Kidney (tissue), 14 donors: Measurements from ENCODE around the gene MAST2. TPM values are rescaled to one million over a fixed set of nuclear protein-coding genes. Genes with fewer than 3 reads are reported as not detected.

Experiments
- DNase-seq, 5 donors: peaks; one replicate each; pipeline ENCODE4 v3.0.0-alpha.2; 2013 to 2020
- FAIRE-seq: peaks from 2 replicates; lab custom pipeline; 2012; peaks lifted over from hg19 to GRCh38; lab: Jason Lieb, UNC
- H3K27ac ChIP-seq, 2 donors: one replicate each; pipeline ENCODE4 v1.7.0; 2013; ENCODE audit warnings: low read depth in 2 of 2, low read length in 2 of 2, inconsistent platforms in 1 of 2
- H3K27me3 ChIP-seq: one replicate; pipeline ENCODE4 v1.7.1; 2013; ENCODE audit warnings: low read length, inconsistent platforms; ENCODE audit not compliant: control insufficient read depth, insufficient read depth
- H3K36me3 ChIP-seq, 3 donors: one replicate each; pipeline versions ENCODE4 v1.7.0 to v1.7.1; 2013; ENCODE audit warnings: low read length in 3 of 3, control low read depth in 1 of 3, inconsistent platforms in 1 of 3; ENCODE audit not compliant: insufficient read depth in 3 of 3, control insufficient read depth in 2 of 3
- H3K4me1 ChIP-seq, 3 donors: one replicate each; pipeline versions ENCODE4 v1.7.0 to v1.7.1; 2013; ENCODE audit warnings: low read length in 3 of 3, inconsistent platforms in 1 of 3, low read depth in 1 of 3; ENCODE audit not compliant: control insufficient read depth in 2 of 3, insufficient read depth in 2 of 3
- H3K4me3 ChIP-seq, 3 donors: one replicate each; pipeline versions ENCODE4 v1.7.0 to v1.8.1; 2013; ENCODE audit warnings: low read length in 3 of 3, control low read depth in 1 of 3, inconsistent platforms in 1 of 3
- H3K9ac ChIP-seq, 3 donors: one replicate each; pipeline versions ENCODE4 v1.7.0 to v1.7.1; 2013; ENCODE audit warnings: low read length in 3 of 3, control low read depth in 1 of 3, inconsistent platforms in 1 of 3
- H3K9me3 ChIP-seq, 3 donors: one replicate each; pipeline versions ENCODE4 v1.7.0 to v1.7.1; 2013; ENCODE audit warnings: low read length in 3 of 3, control low read depth in 1 of 3, inconsistent platforms in 1 of 3; ENCODE audit not compliant: control insufficient read depth in 2 of 3, insufficient read depth in 1 of 3
- intact Hi-C: fragments of 100-400 bp; cut with DNase I; formaldehyde crosslinking; loops from one replicate; pipeline ENCODE4 v1.11.1; 2022
- polyA plus RNA-seq: library from polyadenylated mRNA; stranded (reverse); fragments of 350-450 nt; fragmentation: Illumina TruSeq; extraction: RNeasy Lipid Tissue Mini Kit (QIAGEN cat#74804); gene quantifications from one replicate; pipeline ENCODE4 v1.2.3, GENCODE V29; 2014; ENCODE audit warnings: low read depth, low replicate concordance; ENCODE audit not compliant: insufficient read depth
- total RNA-seq: library from RNA; stranded (reverse); fragmentation: NEBNext Ultra II Directional; extraction: Animal tissue kit (Norgen Biotek cat#: 25700); gene quantifications from one replicate; pipeline ENCODE4 v1.2.1, GENCODE V29; 2021
- TF ChIP-seq, protein P1 (sequence below): IDR thresholded peaks from 3 replicates; pipeline ENCODE4 v1.5.1; 2012; ENCODE audit warnings: mild to moderate bottlenecking, moderate library complexity, borderline replicate concordance; ENCODE audit not compliant: insufficient read depth; ENCODE audit errors: extremely low read depth
- donor health status: control.
- donor health status: control.
- donor health status: control.
- donor health status: control.
- donor health status: control.
- donor health status: DM: yes; HTN: yes; CAD: no.
- donor health status: Normal renal cell carcinoma (clear cell type).

Gene MAST2
- total and polyA plus RNA-seq, 2 donors from 2014 or later: 7.6 to 17.9 TPM

DNA sequence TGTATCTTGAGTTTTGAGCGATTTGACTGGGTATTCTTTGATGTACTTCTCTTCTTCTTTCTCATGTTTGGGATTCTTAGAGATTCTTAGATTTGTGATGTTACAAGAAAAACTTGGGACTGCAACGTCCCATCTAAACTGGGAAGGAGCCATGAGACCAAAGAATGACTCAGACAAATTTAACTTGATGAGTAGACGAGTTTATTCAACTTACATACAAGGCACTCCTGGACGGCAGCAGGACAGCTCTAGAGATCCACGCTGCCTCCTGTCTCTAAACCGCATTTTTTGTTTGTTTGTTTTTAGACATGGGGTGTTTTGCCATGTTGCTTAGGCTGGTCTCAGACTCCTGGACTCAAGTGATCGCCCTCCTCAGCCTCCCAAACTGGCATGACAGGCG, 191.9 kb downstream of the MAST2 start:
- Histone ChIP-seq H3K9me3 (no peaks in the 10 kb centered on the region), H3K4me3 (no peak overlapping the region), H3K27me3 (no peaks in the 10 kb centered on the region), H3K4me1 (no peaks in the 10 kb centered on the region), H3K36me3 (no peaks in the 10 kb centered on the region), H3K27ac (no peak overlapping the region), H3K9ac (no peak overlapping the region)
- FAIRE-seq (no peak), DNase-seq (no peak)
- intact Hi-C loops: no loop called here
- TF ChIP-seq, protein P1, sequence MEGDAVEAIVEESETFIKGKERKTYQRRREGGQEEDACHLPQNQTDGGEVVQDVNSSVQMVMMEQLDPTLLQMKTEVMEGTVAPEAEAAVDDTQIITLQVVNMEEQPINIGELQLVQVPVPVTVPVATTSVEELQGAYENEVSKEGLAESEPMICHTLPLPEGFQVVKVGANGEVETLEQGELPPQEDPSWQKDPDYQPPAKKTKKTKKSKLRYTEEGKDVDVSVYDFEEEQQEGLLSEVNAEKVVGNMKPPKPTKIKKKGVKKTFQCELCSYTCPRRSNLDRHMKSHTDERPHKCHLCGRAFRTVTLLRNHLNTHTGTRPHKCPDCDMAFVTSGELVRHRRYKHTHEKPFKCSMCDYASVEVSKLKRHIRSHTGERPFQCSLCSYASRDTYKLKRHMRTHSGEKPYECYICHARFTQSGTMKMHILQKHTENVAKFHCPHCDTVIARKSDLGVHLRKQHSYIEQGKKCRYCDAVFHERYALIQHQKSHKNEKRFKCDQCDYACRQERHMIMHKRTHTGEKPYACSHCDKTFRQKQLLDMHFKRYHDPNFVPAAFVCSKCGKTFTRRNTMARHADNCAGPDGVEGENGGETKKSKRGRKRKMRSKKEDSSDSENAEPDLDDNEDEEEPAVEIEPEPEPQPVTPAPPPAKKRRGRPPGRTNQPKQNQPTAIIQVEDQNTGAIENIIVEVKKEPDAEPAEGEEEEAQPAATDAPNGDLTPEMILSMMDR: no peak

DNA sequence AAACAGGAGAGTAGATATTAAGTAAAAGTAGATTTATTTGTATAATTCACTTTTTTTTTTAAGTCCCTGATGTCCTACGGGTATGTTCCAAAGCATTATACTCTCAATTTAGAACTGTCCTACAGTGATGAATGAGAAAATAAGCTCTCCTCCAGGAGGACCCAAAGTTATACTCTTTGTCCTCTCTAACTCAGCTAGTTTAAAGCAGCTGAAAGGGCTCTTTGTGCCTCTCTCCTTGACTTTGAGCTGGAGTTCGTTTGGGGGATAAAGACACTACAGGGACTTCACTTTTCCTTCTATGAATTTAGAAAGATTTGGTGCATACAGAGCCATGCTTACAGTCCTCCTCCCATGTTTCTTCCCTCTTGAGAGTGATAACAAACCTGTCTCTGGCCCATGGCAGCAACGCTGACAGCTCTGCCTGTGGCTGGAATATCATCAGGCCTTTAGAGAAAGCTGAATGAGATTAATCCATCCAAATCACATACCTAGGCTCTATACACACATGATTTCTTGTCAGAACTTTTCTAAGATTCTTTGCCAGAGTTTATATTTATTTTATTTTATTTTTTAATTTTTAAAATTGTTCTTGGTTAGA, 194.7 kb downstream of the MAST2 start:
- DNase-seq: no peak
- no peak for FAIRE-seq
- H3K9ac ChIP-seq: no peak overlapping the region
- H3K36me3 ChIP-seq: no peaks in the 10 kb centered on the region
- intact Hi-C loops: no loop called here
- no peak overlapping the region for H3K4me3 ChIP-seq
- H3K9me3 ChIP-seq: no peaks in the 10 kb centered on the region
- TF ChIP-seq, protein P1: no peak
- no peaks in the 10 kb centered on the region for H3K4me1 ChIP-seq
- H3K27ac ChIP-seq: no peak overlapping the region
- H3K27me3 ChIP-seq: no peaks in the 10 kb centered on the region

DNA sequence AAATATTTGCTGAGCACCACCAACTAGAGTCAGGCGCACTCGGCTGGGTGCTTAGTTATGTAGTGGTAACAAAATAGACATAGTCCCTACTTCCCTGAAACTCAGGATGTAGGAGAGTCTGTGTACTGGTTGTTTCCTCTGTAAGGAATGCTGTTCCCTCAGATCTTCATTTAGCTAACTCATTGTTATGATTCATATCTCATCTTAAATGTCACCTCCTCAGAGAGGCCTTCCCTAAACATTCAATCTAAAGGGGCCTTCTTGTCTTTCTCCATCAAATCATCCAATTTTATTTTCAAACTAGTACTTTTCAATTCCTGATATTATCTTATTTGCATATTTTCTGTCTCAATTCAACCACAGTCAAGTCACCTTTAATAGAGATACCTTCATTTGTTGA, 196.1 kb downstream of the MAST2 start:
- H3K27ac ChIP-seq: no peak overlapping the region
- TF ChIP-seq, protein P1: no peak

More for the DNA sequence above, 196.1 kb downstream of the MAST2 start:
- no peaks in the 10 kb centered on the region for H3K9me3 ChIP-seq
- DNase-seq: no peak
- no peaks in the 10 kb centered on the region for H3K27me3 ChIP-seq
- intact Hi-C loops: no loop called here
- no peak overlapping the region for H3K4me3 ChIP-seq
- FAIRE-seq: no peak
- no peaks in the 10 kb centered on the region for H3K4me1 ChIP-seq
- H3K36me3 ChIP-seq: no peaks in the 10 kb centered on the region
- no peak overlapping the region for H3K9ac ChIP-seq
